Measurements from ENCODE around the gene EFCAB5.
"Not testable (repeated sequence)": the region's sequence is repeated elsewhere in the genome, so short reads cannot be mapped to it uniquely, and the experiment has no call there.

The EFCAB5 gene

GRCh38 chr17:29973005-29973404, 31.6 kb downstream of the EFCAB5 start:
- Histone ChIP-seq H3K4me3 (ENCODE audit: low read length) (no peak overlapping the region), H3K9ac (ENCODE audit: low read length) (no peak overlapping the region), H3K9me3 (ENCODE audit: control insufficient read depth, low read depth, low read length) (no peaks in the 10 kb centered on the region), H3K27ac (ENCODE audit: low read length) (no peak overlapping the region), H3K27me3 (ENCODE audit: control insufficient read depth, insufficient read depth, low read length) (no peaks in the 10 kb centered on the region), H3K36me3 (ENCODE audit: control insufficient read depth, low read depth, low read length) (no peaks in the 10 kb centered on the region), H3K4me1 (ENCODE audit: control insufficient read depth, low read depth, low read length) (no peaks in the 10 kb centered on the region)

GRCh38 chr17:29977836-29978235, 36.4 kb downstream of the EFCAB5 start:
- no peak overlapping the region for H3K9ac ChIP-seq (ENCODE audit: low read length)
- H3K4me3 ChIP-seq (ENCODE audit: low read length), result no peak overlapping the region
- H3K4me1 ChIP-seq (ENCODE audit: control insufficient read depth, low read depth, low read length), result no peaks in the 10 kb centered on the region
- no peaks in the 10 kb centered on the region for H3K36me3 ChIP-seq (ENCODE audit: control insufficient read depth, low read depth, low read length)
- H3K9me3 ChIP-seq (ENCODE audit: control insufficient read depth, low read depth, low read length), result no peaks in the 10 kb centered on the region
- H3K27ac ChIP-seq (ENCODE audit: low read length), result no peak overlapping the region
- H3K27me3 ChIP-seq (ENCODE audit: control insufficient read depth, insufficient read depth, low read length), result no peaks in the 10 kb centered on the region

- no peaks in the 10 kb centered on the region for H3K4me1 ChIP-seq (ENCODE audit: control insufficient read depth, low read depth, low read length)
- no peak overlapping the region for H3K9ac ChIP-seq (ENCODE audit: low read length)
- H3K4me3 ChIP-seq (ENCODE audit: low read length), result no peak overlapping the region
Observed at GRCh38 chr17:29980261-29980660, 38.8 kb downstream of the EFCAB5 start.

GRCh38 chr17:29982991-29983653, 41.7 kb downstream of the EFCAB5 start:
- Histone ChIP-seq H3K9ac (ENCODE audit: low read length) (no peak overlapping the region), H3K4me3 (ENCODE audit: low read length) (no peak overlapping the region), H3K9me3 (ENCODE audit: control insufficient read depth, low read depth, low read length) (peaks cover 9% of the 10 kb centered on the region), H3K27ac (ENCODE audit: low read length) (no peak overlapping the region), H3K36me3 (ENCODE audit: control insufficient read depth, low read depth, low read length) (no peaks in the 10 kb centered on the region), H3K27me3 (ENCODE audit: control insufficient read depth, insufficient read depth, low read length) (no peaks in the 10 kb centered on the region), H3K4me1 (ENCODE audit: control insufficient read depth, low read depth, low read length) (no peaks in the 10 kb centered on the region)

More at GRCh38 chr17:29980261-29980660, 38.8 kb downstream of the EFCAB5 start:
- Histone ChIP-seq H3K27ac (ENCODE audit: low read length) (no peak overlapping the region), H3K9me3 (ENCODE audit: control insufficient read depth, low read depth, low read length) (peaks cover 4% of the 10 kb centered on the region), H3K36me3 (ENCODE audit: control insufficient read depth, low read depth, low read length) (no peaks in the 10 kb centered on the region), H3K27me3 (ENCODE audit: control insufficient read depth, insufficient read depth, low read length) (no peaks in the 10 kb centered on the region)

- Histone ChIP-seq H3K9me3 (ENCODE audit: control insufficient read depth, low read depth, low read length) (peaks cover 2% of the 10 kb centered on the region), H3K27me3 (ENCODE audit: control insufficient read depth, insufficient read depth, low read length) (no peaks in the 10 kb centered on the region), H3K9ac (ENCODE audit: low read length) (no peak overlapping the region), H3K4me3 (ENCODE audit: low read length) (no peak overlapping the region), H3K36me3 (ENCODE audit: control insufficient read depth, low read depth, low read length) (no peaks in the 10 kb centered on the region), H3K27ac (ENCODE audit: low read length) (no peak overlapping the region), H3K4me1 (ENCODE audit: control insufficient read depth, low read depth, low read length) (no peaks in the 10 kb centered on the region)
Observed at GRCh38 chr17:29996458-29996857, 55.0 kb downstream of the EFCAB5 start.

GRCh38 chr17:30000001-30000754, 58.7 kb downstream of the EFCAB5 start:
- Histone ChIP-seq H3K27me3 (ENCODE audit: control insufficient read depth, insufficient read depth, low read length) (no peaks in the 10 kb centered on the region), H3K27ac (ENCODE audit: low read length) (no peak overlapping the region), H3K9me3 (ENCODE audit: control insufficient read depth, low read depth, low read length) (no peaks in the 10 kb centered on the region), H3K4me1 (ENCODE audit: control insufficient read depth, low read depth, low read length) (no peaks in the 10 kb centered on the region), H3K4me3 (ENCODE audit: low read length) (no peak overlapping the region), H3K9ac (ENCODE audit: low read length) (no peak overlapping the region), H3K36me3 (ENCODE audit: control insufficient read depth, low read depth, low read length) (no peaks in the 10 kb centered on the region)

GRCh38 chr17:30000755-30001257, 59.4 kb downstream of the EFCAB5 start:
- no peaks in the 10 kb centered on the region for H3K36me3 ChIP-seq (ENCODE audit: control insufficient read depth, low read depth, low read length)

GRCh38 chr17:30002088-30002487, 60.7 kb downstream of the EFCAB5 start:
- Histone ChIP-seq H3K27ac (ENCODE audit: low read length) (no peak overlapping the region), H3K4me1 (ENCODE audit: control insufficient read depth, low read depth, low read length) (no peaks in the 10 kb centered on the region), H3K27me3 (ENCODE audit: control insufficient read depth, insufficient read depth, low read length) (no peaks in the 10 kb centered on the region), H3K9ac (ENCODE audit: low read length) (no peak overlapping the region), H3K9me3 (ENCODE audit: control insufficient read depth, low read depth, low read length) (no peaks in the 10 kb centered on the region), H3K36me3 (ENCODE audit: control insufficient read depth, low read depth, low read length) (no peaks in the 10 kb centered on the region), H3K4me3 (ENCODE audit: low read length) (no peak overlapping the region)

More at GRCh38 chr17:30000755-30001257, 59.4 kb downstream of the EFCAB5 start:
- Histone ChIP-seq H3K4me3 (ENCODE audit: low read length) (no peak overlapping the region), H3K4me1 (ENCODE audit: control insufficient read depth, low read depth, low read length) (no peaks in the 10 kb centered on the region), H3K27me3 (ENCODE audit: control insufficient read depth, insufficient read depth, low read length) (no peaks in the 10 kb centered on the region), H3K9me3 (ENCODE audit: control insufficient read depth, low read depth, low read length) (no peaks in the 10 kb centered on the region), H3K9ac (ENCODE audit: low read length) (no peak overlapping the region), H3K27ac (ENCODE audit: low read length) (no peak overlapping the region)

GRCh38 chr17:30005709-30006320, 64.4 kb downstream of the EFCAB5 start:
- Histone ChIP-seq H3K4me1 (ENCODE audit: control insufficient read depth, low read depth, low read length) (no peaks in the 10 kb centered on the region), H3K9me3 (ENCODE audit: control insufficient read depth, low read depth, low read length) (no peaks in the 10 kb centered on the region), H3K4me3 (ENCODE audit: low read length) (no peak overlapping the region), H3K36me3 (ENCODE audit: control insufficient read depth, low read depth, low read length) (no peaks in the 10 kb centered on the region), H3K9ac (ENCODE audit: low read length) (no peak overlapping the region), H3K27me3 (ENCODE audit: control insufficient read depth, insufficient read depth, low read length) (no peaks in the 10 kb centered on the region), H3K27ac (ENCODE audit: low read length) (no peak overlapping the region)

GRCh38 chr17:30011934-30012333, 70.5 kb downstream of the EFCAB5 start:
- H3K9ac ChIP-seq (ENCODE audit: low read length); H3K4me1 ChIP-seq (ENCODE audit: control insufficient read depth, low read depth, low read length); H3K27ac ChIP-seq (ENCODE audit: low read length); H3K36me3 ChIP-seq (ENCODE audit: control insufficient read depth, low read depth, low read length); H3K9me3 ChIP-seq (ENCODE audit: control insufficient read depth, low read depth, low read length); H3K4me3 ChIP-seq (ENCODE audit: low read length); H3K27me3 ChIP-seq (ENCODE audit: control insufficient read depth, insufficient read depth, low read length): not testable (repeated sequence)

GRCh38 chr17:30021708-30022317, 80.4 kb downstream of the EFCAB5 start:
- Histone ChIP-seq H3K27me3 (ENCODE audit: control insufficient read depth, insufficient read depth, low read length) (no peaks in the 10 kb centered on the region), H3K9ac (ENCODE audit: low read length) (no peak overlapping the region), H3K36me3 (ENCODE audit: control insufficient read depth, low read depth, low read length) (no peaks in the 10 kb centered on the region), H3K4me1 (ENCODE audit: control insufficient read depth, low read depth, low read length) (no peaks in the 10 kb centered on the region), H3K9me3 (ENCODE audit: control insufficient read depth, low read depth, low read length) (no peaks in the 10 kb centered on the region), H3K27ac (ENCODE audit: low read length) (no peak overlapping the region), H3K4me3 (ENCODE audit: low read length) (no peak overlapping the region)
